ENCODE results near the gene ZNF212. TPM values are rescaled to one million over a fixed set of nuclear protein-coding genes. Genes with fewer than 3 reads are reported as not detected.

The ZNF212 gene
- total RNA-seq: 10 to 100 TPM; 19.8 to 24.9 (median 23.2) TPM

GRCh38 chr7:149239345-149240143, at the start of gene ZNF212:
Gene ZNF212 (plus strand): TSS chr7:149239651. CDS start chr7:149239779, 128 bp downstream.
- Histone ChIP-seq H3K27me3 (no peaks in the 10 kb centered on the region), H3K27ac (peak within 1 kb of the TSS; percentile 64 to 87 (median 66)), H3K4me1 (peaks cover 0 to 14% (median 5%) of the 10 kb centered on the region in 4 donors), H3K9me3 (no peaks in the 10 kb centered on the region), H3K4me3 (peak within 1 kb of the TSS; percentile 78 to 96 (median 92)), H3K36me3 (no peaks in the 10 kb centered on the region)
- DNase-seq: peak; percentile 92 to 95 (median 93)
- peak in 1 of 2 donors; percentile 39 for TF ChIP-seq POLR2A (IDR thresholded peaks at IDR 0.05)
- peak; percentile 78 to 92 (median 83) for TF ChIP-seq CTCF (IDR thresholded peaks at IDR 0.05)

- TF ChIP-seq POLR2A (IDR thresholded peaks at IDR 0.05): peak in 1 of 2 donors; percentile 11
- peak in 1 of 6 experiments; percentile 3 for TF ChIP-seq CTCF (IDR thresholded peaks at IDR 0.05)
- Histone ChIP-seq H3K9me3 (no peaks in the 10 kb centered on the region), H3K36me3 (no peaks in the 10 kb centered on the region), H3K27ac (peak overlapping the region in 2 of 4 donors; percentile 43 to 64), H3K4me1 (peaks cover 0 to 6% (median 3%) of the 10 kb centered on the region in 4 donors), H3K27me3 (no peaks in the 10 kb centered on the region), H3K4me3 (peak overlapping the region in 1 of 4 donors; percentile 4)
- peak in 2 of 3 donors; percentile 59 to 63 for DNase-seq
Observed at GRCh38 chr7:149191851-149192250, 47.6 kb upstream of the ZNF212 start.

GRCh38 chr7:149194799-149195179, 44.7 kb upstream of the ZNF212 start:
- Histone ChIP-seq H3K27ac (peak overlapping the region; percentile 74 to 99 (median 86)), H3K4me1 (peaks cover 0 to 15% (median 7%) of the 10 kb centered on the region in 4 donors), H3K36me3 (peaks cover 0 to 21% (median 0%) of the 10 kb centered on the region in 3 donors), H3K27me3 (no peaks in the 10 kb centered on the region), H3K9me3 (no peaks in the 10 kb centered on the region), H3K4me3 (peak overlapping the region; percentile 84 to 97 (median 92))
- TF ChIP-seq CTCF (IDR thresholded peaks at IDR 0.05) (no peak), POLR2A (IDR thresholded peaks at IDR 0.05) (no peak)
- no peak for DNase-seq

GRCh38 chr7:149195180-149196150, 44.0 kb upstream of the ZNF212 start, which contains the start of gene ZNF282:
Gene ZNF282 (plus strand): TSS chr7:149195546. CDS start chr7:149195590, 44 bp downstream.
- DNase-seq: peak; percentile 75 to 92 (median 90)
- H3K27ac ChIP-seq: peak within 1 kb of the TSS; percentile 74 to 99 (median 86)
- peaks cover 0 to 15% (median 7%) of the 10 kb centered on the region in 4 donors for H3K4me1 ChIP-seq
- H3K4me3 ChIP-seq: peak within 1 kb of the TSS; percentile 84 to 97 (median 92)
- TF ChIP-seq CTCF (IDR thresholded peaks at IDR 0.05) (peak in 5 of 6 experiments; percentile 16 to 68 (median 58)), POLR2A (IDR thresholded peaks at IDR 0.05) (peak; percentile 36 to 59)
- no peaks in the 10 kb centered on the region for H3K9me3 ChIP-seq
- H3K36me3 ChIP-seq: peaks cover 0 to 28% (median 0%) of the 10 kb centered on the region in 3 donors
- no peaks in the 10 kb centered on the region for H3K27me3 ChIP-seq

GRCh38 chr7:149196151-149196704, 43.2 kb upstream of the ZNF212 start:
- TF ChIP-seq CTCF (IDR thresholded peaks at IDR 0.05) (no peak), POLR2A (IDR thresholded peaks at IDR 0.05) (no peak)

More at GRCh38 chr7:149196151-149196704, 43.2 kb upstream of the ZNF212 start:
- peaks cover 0 to 36% (median 0%) of the 10 kb centered on the region in 3 donors for H3K36me3 ChIP-seq
- DNase-seq: no peak
- H3K9me3 ChIP-seq: no peaks in the 10 kb centered on the region
- H3K27ac ChIP-seq: peak overlapping the region; percentile 74 to 99 (median 86)
- peak overlapping the region; percentile 84 to 97 (median 92) for H3K4me3 ChIP-seq
- peaks cover 0 to 15% (median 7%) of the 10 kb centered on the region in 4 donors for H3K4me1 ChIP-seq
- H3K27me3 ChIP-seq: no peaks in the 10 kb centered on the region
